IMR-90 (cell line): Measurements from ENCODE around the gene C21orf58. TPM values are rescaled to one million over a fixed set of nuclear protein-coding genes. Genes with fewer than 3 reads are reported as not detected.

Source experiments
- ATAC-seq: fragments of 200-7000 bp; cut with Tn5 transposase; 2 replicates; pipeline ENCODE4 v1.9.1; 2020; ENCODE audit warnings: low read depth, mild to moderate bottlenecking, moderate library complexity
- BruUV-seq: library from RNA; stranded (reverse); fragments of 400-500 nt; replicated peaks from 2 replicates; lab custom pipeline; 2021; lab: Mats Ljungman, UMichigan
- CTCF ChIA-PET: fragments of 300-600 bp; formaldehyde crosslinking; extraction: SDS; loops from one replicate; lab custom pipeline; 2021; ENCODE audit warnings: antibody characterized with exemption; lab: Yijun Ruan, JAX
- POLR2A ChIA-PET: fragments of 300-600 bp; sonication (Branson Sonifier 250); formaldehyde crosslinking; loops from one replicate; lab custom pipeline; 2022; ENCODE audit warnings: antibody characterized with exemption; ENCODE audit not compliant: unreplicated experiment; lab: Charles Lee
- DNase-seq: peaks from one replicate; pipeline ENCODE4 v3.0.0; 2013
- H2AFZ ChIP-seq: replicated peaks from 2 replicates; pipeline ENCODE3; 2013; ENCODE audit warnings: low read length, mild to moderate bottlenecking; ENCODE audit not compliant: poor library complexity
- H2AK5ac ChIP-seq: 2 replicates; pipeline ENCODE4 v1.6.1; 2013; ENCODE audit warnings: low read depth, low read length, inconsistent platforms
- H2AK9ac ChIP-seq: replicated peaks from 2 replicates; pipeline ENCODE3; 2013; ENCODE audit warnings: mild to moderate bottlenecking, low read depth, low read length, moderate library complexity; ENCODE audit not compliant: poor library complexity
- H2BK120ac ChIP-seq: 2 replicates; pipeline ENCODE4 v1.6.1; 2013; ENCODE audit warnings: low read depth, low read length, inconsistent platforms
- H2BK15ac ChIP-seq: 3 replicates; pipeline ENCODE4 v1.6.1; 2013; ENCODE audit warnings: low read depth, low read length, inconsistent platforms
- H2BK20ac ChIP-seq: 2 replicates; pipeline ENCODE4 v1.6.1; 2013; ENCODE audit warnings: low read depth, mild to moderate bottlenecking, inconsistent platforms, low read length, moderate library complexity
- H2BK5ac ChIP-seq: 2 replicates; pipeline ENCODE4 v1.6.1; 2013; ENCODE audit warnings: mild to moderate bottlenecking, low read depth, low read length, inconsistent platforms; ENCODE audit not compliant: poor library complexity, severe bottlenecking
- H3K14ac ChIP-seq: replicated peaks from 2 replicates; pipeline ENCODE4 v1.6.1; 2013; ENCODE audit warnings: low read depth, low read length, inconsistent platforms
- H3K18ac ChIP-seq: 2 replicates; pipeline ENCODE4 v1.6.1; 2013; ENCODE audit warnings: low read depth, low read length, control low read depth
- H3K23ac ChIP-seq: 2 replicates; pipeline ENCODE4 v1.6.1; 2013; ENCODE audit warnings: low read depth, low read length, inconsistent platforms
- H3K27ac ChIP-seq: 2 replicates; pipeline ENCODE4 v1.5.1; 2013; ENCODE audit warnings: mild to moderate bottlenecking, control low read depth, low read length; ENCODE audit not compliant: insufficient read depth
- H3K27me3 ChIP-seq: 2 replicates; pipeline ENCODE4 v1.6.1; 2013; ENCODE audit warnings: low read length; ENCODE audit not compliant: control insufficient read depth, insufficient read depth
- H3K36me3 ChIP-seq: 2 replicates; pipeline ENCODE4 v1.6.1; 2013; ENCODE audit warnings: low read length, mixed read lengths; ENCODE audit not compliant: control insufficient read depth, insufficient read depth
- H3K4ac ChIP-seq: 2 replicates; pipeline ENCODE4 v1.6.1; 2013; ENCODE audit warnings: low read depth, low read length, inconsistent platforms
- H3K4me1 ChIP-seq: 2 replicates; pipeline ENCODE4 v1.6.1; 2013; ENCODE audit warnings: low read length, mixed read lengths; ENCODE audit not compliant: control insufficient read depth, insufficient read depth
- H3K4me2 ChIP-seq: 2 replicates; pipeline ENCODE4 v1.6.1; 2013; ENCODE audit warnings: low read depth, mild to moderate bottlenecking, control low read depth, low read length, moderate library complexity
- H3K4me3 ChIP-seq: 2 replicates; pipeline ENCODE4 v1.5.1; 2013; ENCODE audit warnings: low read depth, mild to moderate bottlenecking, control low read depth, low read length, moderate library complexity; ENCODE audit not compliant: insufficient read depth
- H3K56ac ChIP-seq: 2 replicates; pipeline ENCODE4 v1.6.1; 2013; ENCODE audit warnings: low read length, inconsistent platforms; ENCODE audit not compliant: insufficient read depth; ENCODE audit errors: extremely low read depth
- H3K79me1 ChIP-seq, 2 experiments: 2 replicates each; pipeline ENCODE4 v1.6.1; 2013; ENCODE audit warnings: low read length in 2 of 2, inconsistent platforms in 1 of 2, low read depth in 1 of 2
- H3K9ac ChIP-seq: 2 replicates; pipeline ENCODE4 v1.6.1; 2013; ENCODE audit warnings: low read depth, low read length, control low read depth
- H3K9me1 ChIP-seq: 2 replicates; pipeline ENCODE4 v1.6.1; 2013; ENCODE audit warnings: low read length, inconsistent platforms; ENCODE audit not compliant: insufficient read depth
- H3K9me3 ChIP-seq: 2 replicates; pipeline ENCODE4 v1.6.1; 2013; ENCODE audit warnings: low read length; ENCODE audit not compliant: control insufficient read depth, insufficient read depth
- H4K20me1 ChIP-seq: 2 replicates; pipeline ENCODE4 v1.6.1; 2013; ENCODE audit warnings: low read length, inconsistent platforms; ENCODE audit not compliant: insufficient read depth
- H4K5ac ChIP-seq: 2 replicates; pipeline ENCODE4 v1.6.1; 2013; ENCODE audit warnings: mild to moderate bottlenecking, low read depth, low read length, control low read depth
- H4K8ac ChIP-seq, 2 experiments: 2 replicates each; pipeline ENCODE4 v1.6.1; 2013; ENCODE audit warnings: low read depth in 2 of 2, low read length in 2 of 2, control low read depth in 1 of 2, inconsistent platforms in 1 of 2
- H4K91ac ChIP-seq: 2 replicates; pipeline ENCODE4 v1.6.1; 2013; ENCODE audit warnings: low read depth, low read length, inconsistent platforms; ENCODE audit not compliant: insufficient read depth
- BHLHE40 ChIP-seq: fragments of 150-350 bp; IDR thresholded peaks from 2 replicates; pipeline ENCODE4 v1.6.1; 2016; ENCODE audit warnings: mild to moderate bottlenecking, low read depth, low read length
- CTCF ChIP-seq: conservative IDR thresholded peaks from 2 replicates; pipeline ENCODE4 v1.5.1; 2012; ENCODE audit warnings: mild to moderate bottlenecking, low read depth, low read length, improper control_type of control experiment
- ELK1 ChIP-seq: fragments of 150-350 bp; IDR thresholded peaks from 2 replicates; pipeline ENCODE4 v1.6.1; 2016; ENCODE audit warnings: low read depth, mild to moderate bottlenecking, low read length, moderate library complexity, borderline replicate concordance
- FOS ChIP-seq: fragments of 150-350 bp; IDR thresholded peaks from 2 replicates; pipeline ENCODE4 v1.6.1; 2016; ENCODE audit warnings: low read depth, low read length
- MAFK ChIP-seq: IDR thresholded peaks from 2 replicates; pipeline ENCODE4 v1.6.1; 2012; ENCODE audit warnings: low read depth, low read length, improper control_type of control experiment
- MAZ ChIP-seq: IDR thresholded peaks from 2 replicates; pipeline ENCODE4 v1.6.1; 2012; ENCODE audit warnings: low read depth, mild to moderate bottlenecking, low read length, improper control_type of control experiment, moderate library complexity, borderline replicate concordance
- MXI1 ChIP-seq: IDR thresholded peaks from 2 replicates; pipeline ENCODE4 v1.6.1; 2012; ENCODE audit warnings: low read depth, mild to moderate bottlenecking, low read length, moderate library complexity, borderline replicate concordance
- NFE2L2 ChIP-seq: fragments of 150-350 bp; IDR thresholded peaks from 2 replicates; pipeline ENCODE4 v1.6.1; 2016; ENCODE audit warnings: low read depth, mild to moderate bottlenecking, low read length
- POLR2A ChIP-seq: IDR thresholded peaks from 2 replicates; pipeline ENCODE4 v1.6.1; 2012; ENCODE audit warnings: mild to moderate bottlenecking, low read depth, low read length
- RAD21 ChIP-seq: IDR thresholded peaks from 2 replicates; pipeline ENCODE4 v1.6.1; 2012; ENCODE audit warnings: low read length, improper control_type of control experiment
- RCOR1 ChIP-seq: IDR thresholded peaks from 2 replicates; pipeline ENCODE4 v1.6.1; 2012; ENCODE audit warnings: mild to moderate bottlenecking, low read length, improper control_type of control experiment; ENCODE audit not compliant: insufficient replicate concordance
- RFX5 ChIP-seq: IDR thresholded peaks from 2 replicates; pipeline ENCODE4 v1.8.0; 2012; ENCODE audit warnings: low read depth, mild to moderate bottlenecking, low read length, moderate library complexity
- SMC3 ChIP-seq: fragments of 150-350 bp; IDR thresholded peaks from 2 replicates; pipeline ENCODE4 v1.6.1; 2016; ENCODE audit warnings: low read depth, mild to moderate bottlenecking, antibody characterized with exemption, low read length, moderate library complexity
- USF2 ChIP-seq: fragments of 150-350 bp; IDR thresholded peaks from 2 replicates; pipeline ENCODE4 v1.6.1; 2017; ENCODE audit warnings: mild to moderate bottlenecking, antibody characterized with exemption, low read length, low read depth
- WGBS, 2 experiments: methylation state at CpG; one replicate each; pipeline versions ENCODE4 v1.1.5 to v1.1.7; 2013; ENCODE audit warnings: missing lambda C conversion rate in 2 of 2; ENCODE audit not compliant: insufficient read length in 1 of 2; ENCODE audit errors: extremely low coverage in 2 of 2; 5-methylcytosine and 5-hydroxymethylcytosine counted together
- dilution Hi-C: fragments of 300-500 bp; cut with HindIII; formaldehyde crosslinking; loops from one replicate; pipeline ENCODE4 v1.14.3; 2018; ENCODE audit warnings: low sequenced_read_pairs; ENCODE audit not compliant: unreplicated experiment
- in situ Hi-C: fragments of 300-500 bp; cut with MboI; formaldehyde crosslinking; loops from 3 replicates; pipeline ENCODE4 v1.14.3; 2019; ENCODE audit warnings: low sequenced_read_pairs, inconsistent platforms, mixed read lengths
- intact Hi-C: fragments of 100-400 bp; cut with micrococcal nuclease; formaldehyde crosslinking; loops from 2 replicates; pipeline ENCODE4 v1.10.0; 2022
- polyA plus RNA-seq, 3 experiments: library from polyadenylated mRNA; depleted of rRNA; stranded (reverse); fragments of >200 nt; gene quantifications; 2 replicates each; pipeline ENCODE4 v1.2.3, GENCODE V29; 2012; ENCODE audit warnings: low replicate concordance in 1 of 3
- total RNA-seq: library from RNA; depleted of rRNA; stranded (reverse); fragments of >200 nt; gene quantifications from 2 replicates; pipeline ENCODE4 v1.2.3, GENCODE V29; 2012

Gene C21orf58
- total and polyA plus RNA-seq, 2 of the 4 experiments (the other 2 are of a cell fraction): 2.7 to 6.2 TPM

- peaks cover 81% of the 10 kb centered on the region for H3K36me3 ChIP-seq
Observed at GRCh38 chr21:46268371-46268770, 55.3 kb downstream of the C21orf58 start.

More at GRCh38 chr21:46268371-46268770, 55.3 kb downstream of the C21orf58 start:
- Histone ChIP-seq H4K8ac (no peak overlapping the region), H3K4me3 (no peak overlapping the region), H3K4me2 (no peak overlapping the region), H2AK5ac (no peak overlapping the region), H2BK15ac (no peak overlapping the region), H4K91ac (no peak overlapping the region), H3K14ac (no peak overlapping the region), H3K27ac (no peak overlapping the region), H3K79me1 (peaks cover 7 to 39% of the 10 kb centered on the region in 2 experiments; a peak in 3 of 4 replicates), H2BK20ac (no peak overlapping the region), H3K9me3 (no peaks in the 10 kb centered on the region), H3K4ac (no peak overlapping the region), H2BK120ac (no peak overlapping the region), H3K23ac (no peak overlapping the region), H3K56ac (no peak overlapping the region), H3K27me3 (no peaks in the 10 kb centered on the region), H2AK9ac (peak overlapping the region; percentile 3), H3K4me1 (no peaks in the 10 kb centered on the region), H2AFZ (no peak overlapping the region), H2BK5ac (no peak overlapping the region), H3K9me1 (0 out of 2 replicates have a peak, but pooled peaks cover 3% of the 10 kb centered on the region), H3K18ac (no peak overlapping the region), H4K5ac (no peak overlapping the region), H3K9ac (no peak overlapping the region), H4K20me1 (peaks cover 18% of the 10 kb centered on the region)
- ATAC-seq (no peak), DNase-seq (no peak)
- 89% methylated on average over 6 of the region's 13 CpGs; no CpG with 5 or more reads in 1 of the 2 experiments for WGBS, 2 experiments
- BruUV-seq: no TSS peak
- in situ Hi-C loops: no loop called here
- POLR2A ChIA-PET: interaction anchor here (0.5 kb wide), 1 partner anchor 295 kb away, joined by 6 read pairs; no protein-coding TSS in a partner anchor
- CTCF ChIA-PET: no interaction called here
- TF ChIP-seq BHLHE40 (no peak), RCOR1 (no peak), NFE2L2 (no peak), POLR2A (no peak), RAD21 (no peak), CTCF (no peak), FOS (no peak), ELK1 (no peak), USF2 (no peak), RFX5 (no peak), MAFK (no peak), MXI1 (no peak), MAZ (no peak), SMC3 (no peak)
- dilution Hi-C loops: no loop called here
- intact Hi-C loops: no loop called here
